HG03108 (cell line): ENCODE results near the gene FAM120A.
"Not testable (repeated sequence)": the region's sequence is repeated elsewhere in the genome, so short reads cannot be mapped to it uniquely, and the experiment has no call there.

Source experiments
- ATAC-seq: cut with Tn5 transposase; IDR thresholded peaks from one replicate; pipeline ENCODE4 v1.9.1; 2021; ENCODE audit warnings: moderate library complexity; ENCODE audit not compliant: unreplicated experiment

The FAM120A gene, protein sequence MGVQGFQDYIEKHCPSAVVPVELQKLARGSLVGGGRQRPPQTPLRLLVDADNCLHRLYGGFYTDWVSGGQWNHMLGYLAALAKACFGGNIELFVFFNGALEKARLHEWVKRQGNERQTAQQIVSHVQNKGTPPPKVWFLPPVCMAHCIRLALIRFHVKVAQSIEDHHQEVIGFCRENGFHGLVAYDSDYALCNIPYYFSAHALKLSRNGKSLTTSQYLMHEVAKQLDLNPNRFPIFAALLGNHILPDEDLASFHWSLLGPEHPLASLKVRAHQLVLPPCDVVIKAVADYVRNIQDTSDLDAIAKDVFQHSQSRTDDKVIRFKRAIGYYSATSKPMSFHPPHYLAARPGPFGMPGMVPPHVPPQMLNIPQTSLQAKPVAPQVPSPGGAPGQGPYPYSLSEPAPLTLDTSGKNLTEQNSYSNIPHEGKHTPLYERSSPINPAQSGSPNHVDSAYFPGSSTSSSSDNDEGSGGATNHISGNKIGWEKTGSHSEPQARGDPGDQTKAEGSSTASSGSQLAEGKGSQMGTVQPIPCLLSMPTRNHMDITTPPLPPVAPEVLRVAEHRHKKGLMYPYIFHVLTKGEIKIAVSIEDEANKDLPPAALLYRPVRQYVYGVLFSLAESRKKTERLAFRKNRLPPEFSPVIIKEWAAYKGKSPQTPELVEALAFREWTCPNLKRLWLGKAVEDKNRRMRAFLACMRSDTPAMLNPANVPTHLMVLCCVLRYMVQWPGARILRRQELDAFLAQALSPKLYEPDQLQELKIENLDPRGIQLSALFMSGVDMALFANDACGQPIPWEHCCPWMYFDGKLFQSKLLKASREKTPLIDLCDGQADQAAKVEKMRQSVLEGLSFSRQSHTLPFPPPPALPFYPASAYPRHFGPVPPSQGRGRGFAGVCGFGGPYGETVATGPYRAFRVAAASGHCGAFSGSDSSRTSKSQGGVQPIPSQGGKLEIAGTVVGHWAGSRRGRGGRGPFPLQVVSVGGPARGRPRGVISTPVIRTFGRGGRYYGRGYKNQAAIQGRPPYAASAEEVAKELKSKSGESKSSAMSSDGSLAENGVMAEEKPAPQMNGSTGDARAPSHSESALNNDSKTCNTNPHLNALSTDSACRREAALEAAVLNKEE

DNA sequence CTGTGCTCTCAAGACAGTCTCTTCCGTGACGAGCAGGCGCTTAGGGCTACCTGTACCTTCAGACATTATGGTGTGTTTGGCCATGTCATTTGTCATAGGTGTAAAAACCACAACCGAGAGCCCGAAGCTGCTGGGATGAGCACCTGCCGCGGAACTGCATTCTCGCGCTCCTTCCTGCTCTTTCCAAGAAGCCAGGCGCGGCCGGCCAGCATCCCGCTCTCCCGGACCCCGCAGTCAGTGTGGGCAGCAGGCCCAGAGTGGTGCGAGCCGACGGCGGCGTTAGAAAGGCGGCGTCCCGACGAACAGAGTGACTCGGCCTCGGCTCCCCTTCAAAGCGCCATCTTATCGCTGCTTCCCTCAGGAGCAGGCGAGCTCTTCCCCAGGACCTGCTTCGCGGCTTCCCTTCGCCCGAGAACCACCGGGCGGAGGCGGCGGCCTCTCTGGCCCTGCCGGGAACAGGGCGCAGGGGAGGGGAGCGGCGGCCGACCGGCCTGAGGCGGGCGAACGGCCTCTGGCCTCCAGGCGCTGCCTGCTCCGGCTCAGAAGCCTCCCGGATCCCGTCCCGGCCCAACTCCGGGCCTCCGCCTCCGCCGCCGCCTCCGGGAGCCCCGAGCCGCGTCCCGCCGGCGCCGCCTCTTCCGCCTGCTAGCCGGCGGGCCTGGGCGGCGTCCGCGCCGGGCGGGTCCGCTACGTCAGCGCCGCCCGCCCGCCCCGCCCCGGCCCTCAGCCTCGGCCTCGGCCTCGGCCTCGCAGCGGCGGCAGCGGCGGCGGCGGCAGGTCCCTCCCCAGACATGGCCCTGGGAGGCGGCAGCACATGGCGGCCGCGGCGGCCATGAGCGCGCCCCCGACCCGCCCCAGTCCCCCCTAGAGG, at the start of gene FAM120A:
Gene FAM120A (plus strand): TSS at position 741 of the 871 bp plus-strand sequence. CDS start 231 bp downstream, outside the sequence.
- ATAC-seq = peak; percentile 49

DNA sequence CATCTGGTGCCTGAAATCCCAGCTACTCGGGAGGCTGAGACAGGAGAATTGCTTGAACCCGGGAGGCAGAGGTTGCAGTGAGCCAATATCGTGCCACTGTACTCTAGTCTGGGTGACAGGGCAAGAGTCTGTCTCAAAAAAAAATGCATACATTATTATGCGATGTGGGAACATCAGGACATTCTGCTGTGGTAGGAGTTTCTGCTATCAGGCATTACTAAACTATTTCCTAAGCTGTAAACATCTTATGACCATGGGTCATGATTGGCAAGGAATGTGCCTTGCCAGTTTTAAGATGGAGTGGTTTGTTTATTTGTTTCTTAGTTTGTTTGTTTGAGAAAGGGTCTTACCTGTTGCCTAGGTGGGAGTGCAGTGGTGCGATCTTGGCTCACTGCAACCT, 45.1 kb upstream of the FAM120A start:
- no peak for ATAC-seq

DNA sequence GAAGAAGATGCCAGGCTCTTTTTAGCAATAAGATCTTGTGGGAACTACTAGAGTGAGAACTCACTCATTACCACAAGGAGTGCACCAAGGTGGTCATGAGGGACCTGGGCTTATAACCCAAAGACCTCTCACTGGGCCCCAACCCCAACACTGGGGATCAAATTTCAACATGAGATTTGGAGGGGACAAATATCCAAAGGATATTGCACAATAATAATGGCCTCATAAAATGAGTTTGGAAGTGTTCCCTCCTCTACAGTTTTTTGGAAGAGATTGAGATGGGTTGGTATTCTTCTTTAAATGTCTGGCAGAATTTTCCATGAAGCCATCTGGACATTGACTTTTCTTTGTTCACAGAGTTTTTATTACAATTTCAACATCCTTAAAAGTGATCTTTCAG, 38.0 kb upstream of the FAM120A start:
- ATAC-seq = no peak

DNA sequence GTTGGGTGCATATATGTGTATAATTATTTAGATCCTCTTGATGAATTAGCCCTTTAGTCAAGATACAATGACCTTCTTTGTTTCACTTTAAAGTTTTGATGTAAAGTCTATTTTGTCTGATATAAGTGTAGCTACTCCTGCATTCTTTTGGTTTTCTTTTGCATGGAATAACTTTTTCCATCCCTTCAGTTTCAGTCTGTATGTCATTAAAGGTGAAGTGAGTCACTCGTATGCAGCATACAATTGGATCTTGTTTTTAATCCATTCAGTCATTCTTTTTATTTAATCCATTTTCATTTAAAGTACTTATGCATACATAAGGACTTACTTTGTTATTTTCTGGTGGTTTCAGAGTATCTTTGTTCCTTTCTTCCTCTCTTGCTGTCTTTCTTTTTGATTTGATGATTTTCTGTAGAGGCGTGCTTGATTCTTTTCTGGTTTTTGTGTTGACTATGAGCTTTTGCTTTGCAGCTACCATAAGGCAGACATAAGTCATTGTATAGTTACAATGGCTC, 36.3 kb upstream of the FAM120A start:
- no peak for ATAC-seq

DNA sequence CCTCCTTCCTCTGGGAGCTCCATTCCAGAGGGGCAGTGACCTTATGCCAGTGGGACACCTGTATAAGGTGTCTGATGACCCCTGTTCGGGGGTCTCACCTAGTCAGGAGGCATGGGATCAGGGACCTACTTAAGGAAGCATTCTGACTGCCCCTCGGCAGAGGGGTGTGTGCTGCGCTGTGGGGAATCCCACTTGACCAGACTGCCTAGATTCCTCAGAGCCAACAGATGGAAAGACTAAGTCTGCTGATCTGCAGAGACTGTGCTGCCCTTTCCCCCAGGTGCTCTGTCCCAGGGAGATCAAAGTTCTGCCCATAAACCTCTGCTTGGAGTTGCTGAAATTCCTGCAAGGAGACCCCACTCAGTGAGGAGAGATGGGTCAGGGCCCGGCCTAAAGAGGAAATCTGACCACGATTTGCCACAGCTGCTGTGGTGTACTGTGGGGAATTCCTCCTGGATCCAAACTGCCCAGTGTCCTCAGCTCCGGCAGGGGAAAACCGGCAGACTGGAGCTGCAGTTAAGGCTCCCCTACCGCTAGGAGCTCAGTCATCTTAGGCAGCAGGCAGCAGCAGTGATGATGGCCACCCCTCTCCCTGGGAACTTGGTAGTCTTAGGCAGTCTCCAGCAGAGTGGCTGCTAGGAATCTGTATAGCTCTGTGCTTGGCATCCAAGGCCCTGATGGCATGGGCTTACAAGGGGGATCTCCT, 34.8 kb upstream of the FAM120A start:
- no peak for ATAC-seq

DNA sequence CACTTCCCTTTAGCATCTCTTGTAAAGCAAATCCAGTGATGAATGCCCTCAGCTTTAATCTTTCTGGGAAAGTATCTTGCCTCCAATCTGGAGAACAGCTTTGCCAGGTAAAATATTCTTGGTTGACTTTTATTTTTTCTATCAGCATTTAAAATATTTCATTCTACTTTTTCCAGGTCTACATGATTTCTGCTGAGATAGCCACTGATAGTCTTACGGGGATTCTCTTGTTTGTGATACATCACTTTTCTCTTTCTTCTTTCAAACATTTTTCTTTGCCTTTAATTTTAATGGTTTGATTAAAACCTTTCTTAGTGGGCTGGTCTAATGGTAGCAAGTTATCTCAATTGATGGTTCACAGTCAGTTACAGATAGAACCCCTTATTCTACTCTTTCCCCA, 33.9 kb upstream of the FAM120A start:
- ATAC-seq = no peak

DNA sequence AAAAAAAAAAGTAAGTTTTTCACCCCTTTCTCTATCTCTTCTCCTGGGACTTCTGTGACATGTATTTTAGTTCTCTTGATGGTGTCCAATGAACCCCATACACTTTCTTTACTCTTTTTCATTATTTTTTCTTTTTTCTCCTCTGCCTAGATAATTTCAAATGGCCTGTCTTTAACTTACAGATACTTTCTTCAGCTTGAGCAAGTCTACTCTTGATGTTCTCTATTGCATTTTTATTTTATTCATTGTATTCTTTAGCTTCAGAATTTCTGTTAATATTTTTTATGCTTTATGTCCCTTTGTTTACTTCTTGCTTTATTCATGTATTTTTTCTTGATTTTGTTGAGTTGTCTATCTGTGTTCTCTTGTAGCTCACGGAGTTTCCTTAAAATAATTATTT, 32.5 kb upstream of the FAM120A start:
- ATAC-seq = no peak

DNA sequence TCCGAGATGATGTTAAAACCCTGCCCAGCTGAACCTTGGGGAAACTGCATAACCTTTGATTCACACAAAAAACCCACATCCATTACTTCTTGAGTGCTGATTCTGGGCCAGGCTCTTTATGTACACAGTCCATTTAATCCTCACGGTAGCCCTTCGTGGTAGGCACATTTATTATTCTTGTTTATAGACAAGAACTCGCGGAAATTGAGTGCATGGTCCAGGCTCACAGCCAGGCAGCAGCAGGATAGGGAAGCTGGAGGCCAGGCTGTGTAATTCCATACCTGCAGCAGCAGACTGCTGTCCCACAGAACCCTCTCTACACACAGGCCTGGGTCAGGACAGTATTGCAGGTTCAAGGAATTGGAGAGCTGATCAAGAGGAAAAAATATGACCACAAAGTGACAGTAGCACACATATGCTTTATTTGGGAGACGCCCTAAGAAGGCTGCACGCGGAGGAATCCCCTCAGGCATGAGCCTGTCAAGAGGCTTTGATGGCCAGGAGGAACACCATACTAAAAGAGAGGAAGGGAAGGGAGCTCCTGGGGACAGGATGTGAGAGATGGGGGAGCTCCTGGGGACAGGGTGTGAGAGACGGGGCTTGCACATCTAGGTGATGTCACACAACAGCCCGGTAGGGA, 28.4 kb upstream of the FAM120A start:
- no peak for ATAC-seq

DNA sequence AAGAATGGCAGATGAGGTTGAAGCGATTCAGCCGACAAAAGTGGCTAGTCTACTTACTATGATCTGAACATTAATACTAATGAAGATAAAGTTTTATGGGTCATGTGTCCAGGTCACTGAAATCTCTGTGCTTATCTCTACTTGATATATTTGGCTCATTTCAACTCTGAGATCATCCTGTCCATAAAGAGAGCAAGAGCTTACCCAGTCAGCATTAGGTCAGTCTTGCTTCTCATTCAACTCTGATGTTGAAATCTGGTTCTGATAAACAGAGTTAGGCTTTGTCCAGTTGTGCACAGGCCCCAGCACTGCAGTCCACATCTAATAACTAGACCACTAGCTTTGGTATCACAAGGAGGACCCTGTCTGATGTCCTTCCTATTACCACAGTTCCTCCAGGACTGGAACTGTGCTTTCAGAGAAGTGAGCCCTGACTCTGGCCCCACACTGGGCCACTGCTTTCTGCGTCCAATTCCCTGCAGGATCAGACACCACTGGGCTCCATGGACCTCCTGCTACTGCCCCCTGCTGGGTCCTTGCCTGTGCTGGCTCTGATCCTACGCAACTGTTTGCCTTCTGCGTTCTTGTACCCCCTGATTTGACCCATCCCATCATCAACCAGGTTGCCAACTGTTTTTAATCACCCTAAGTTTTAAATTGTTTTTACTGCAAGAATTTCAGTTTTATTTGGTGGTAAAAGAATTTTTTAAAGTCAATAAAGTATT, 23.7 kb upstream of the FAM120A start:
- ATAC-seq = no peak

DNA sequence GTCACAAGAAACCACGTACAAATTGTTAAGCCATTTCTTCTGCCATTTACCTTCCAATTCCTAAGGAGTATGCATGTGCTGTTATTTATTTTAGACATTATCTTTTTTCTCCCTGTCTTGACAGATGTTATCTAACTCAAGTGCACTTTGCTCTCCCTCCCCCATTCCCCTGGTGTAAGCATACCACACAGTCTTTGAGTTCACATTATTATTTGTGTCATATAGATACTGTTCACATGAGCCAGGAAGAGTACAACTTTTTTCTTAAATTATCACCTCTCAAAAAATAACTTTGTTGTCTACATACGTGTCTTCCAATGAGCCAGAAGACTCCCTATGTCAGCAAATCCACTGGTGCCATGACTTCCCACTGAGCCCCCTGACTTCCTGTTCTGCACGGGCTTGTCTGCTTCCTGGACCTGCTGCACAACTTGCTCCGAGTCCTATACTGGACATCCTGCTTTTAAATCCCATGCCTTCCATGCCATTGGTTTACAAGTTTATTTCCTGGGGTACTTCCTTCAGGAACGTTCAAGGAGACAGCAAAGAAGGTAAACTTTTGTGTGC, 19.9 kb upstream of the FAM120A start:
- ATAC-seq = no peak

DNA sequence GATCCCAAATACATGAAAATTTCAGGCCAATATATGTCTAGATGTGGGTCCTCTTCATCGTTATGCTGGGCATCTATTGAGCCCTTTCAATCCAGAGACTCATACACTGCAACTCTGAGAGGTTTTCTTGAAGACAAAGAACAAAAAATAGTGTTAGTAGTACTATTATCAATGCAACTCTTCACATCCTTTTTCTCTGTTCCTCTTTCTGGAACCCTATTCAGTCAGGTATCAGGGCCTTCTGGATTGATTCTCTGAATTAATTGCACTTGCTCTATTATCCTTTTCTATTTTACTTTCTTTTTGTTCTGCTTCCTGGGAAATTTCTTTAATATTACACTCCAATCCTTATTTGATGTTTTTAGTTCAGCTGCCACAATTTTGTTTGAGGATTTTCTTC, 18.5 kb upstream of the FAM120A start:
- ATAC-seq = no peak

DNA sequence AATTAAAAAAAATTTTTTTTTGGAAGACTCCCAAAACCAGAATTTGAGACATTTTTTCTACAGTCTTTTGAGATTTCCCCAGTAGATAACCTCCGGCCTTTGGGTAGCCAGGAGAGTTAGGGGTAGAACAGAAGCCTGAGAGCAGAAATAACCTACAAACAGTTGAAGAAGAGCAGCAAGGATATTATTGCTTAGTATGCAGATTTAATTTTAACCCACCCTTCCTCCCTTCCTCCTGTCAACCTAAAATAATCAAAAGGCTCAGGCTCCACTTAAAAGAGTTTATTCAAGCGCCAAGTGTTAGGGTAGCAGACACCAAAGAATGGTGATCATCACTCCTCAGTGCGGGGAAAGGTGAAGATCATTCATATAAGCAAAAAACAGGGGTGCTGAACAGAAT, 17.4 kb upstream of the FAM120A start:
- ATAC-seq = no peak

DNA sequence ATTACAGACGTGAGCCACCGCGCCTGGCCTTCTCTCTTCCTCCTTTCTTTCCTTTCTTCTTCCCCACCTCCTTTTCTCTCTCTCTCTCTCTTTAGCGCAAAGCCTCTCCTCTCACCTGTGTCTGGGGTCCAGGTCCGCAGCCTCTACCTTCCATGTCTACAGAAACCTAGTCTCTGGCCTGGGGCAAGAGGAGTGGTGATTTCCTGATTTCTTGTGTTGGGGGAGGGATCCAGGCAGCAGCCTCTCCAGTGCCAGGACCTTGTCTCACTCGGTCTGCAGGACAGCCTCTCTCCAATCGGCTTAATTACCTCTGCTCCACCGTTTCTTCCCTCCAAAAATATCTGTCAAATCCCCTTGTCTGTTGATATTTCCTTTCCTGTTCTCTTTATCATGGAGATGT, 16.1 kb upstream of the FAM120A start:
- ATAC-seq = no peak

DNA sequence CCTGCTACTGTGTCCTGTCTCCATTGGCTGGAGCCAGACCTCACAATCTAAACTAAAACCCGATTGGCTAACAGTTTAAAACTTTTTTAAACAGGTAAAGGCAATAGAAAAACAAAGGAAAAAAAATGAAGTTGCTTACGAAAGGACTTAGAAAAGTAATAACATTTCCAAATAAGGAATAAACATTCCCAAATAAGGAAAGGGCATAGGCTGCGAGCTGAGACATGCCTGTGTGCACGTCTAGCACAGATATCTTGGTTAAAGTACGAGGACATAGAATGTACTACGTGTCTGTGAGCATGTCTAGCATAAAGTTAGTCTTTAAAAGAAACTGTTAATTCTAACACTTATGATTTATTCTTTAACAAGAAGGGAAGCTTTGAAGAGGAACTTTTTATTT, 15.3 kb upstream of the FAM120A start:
- ATAC-seq = no peak

DNA sequence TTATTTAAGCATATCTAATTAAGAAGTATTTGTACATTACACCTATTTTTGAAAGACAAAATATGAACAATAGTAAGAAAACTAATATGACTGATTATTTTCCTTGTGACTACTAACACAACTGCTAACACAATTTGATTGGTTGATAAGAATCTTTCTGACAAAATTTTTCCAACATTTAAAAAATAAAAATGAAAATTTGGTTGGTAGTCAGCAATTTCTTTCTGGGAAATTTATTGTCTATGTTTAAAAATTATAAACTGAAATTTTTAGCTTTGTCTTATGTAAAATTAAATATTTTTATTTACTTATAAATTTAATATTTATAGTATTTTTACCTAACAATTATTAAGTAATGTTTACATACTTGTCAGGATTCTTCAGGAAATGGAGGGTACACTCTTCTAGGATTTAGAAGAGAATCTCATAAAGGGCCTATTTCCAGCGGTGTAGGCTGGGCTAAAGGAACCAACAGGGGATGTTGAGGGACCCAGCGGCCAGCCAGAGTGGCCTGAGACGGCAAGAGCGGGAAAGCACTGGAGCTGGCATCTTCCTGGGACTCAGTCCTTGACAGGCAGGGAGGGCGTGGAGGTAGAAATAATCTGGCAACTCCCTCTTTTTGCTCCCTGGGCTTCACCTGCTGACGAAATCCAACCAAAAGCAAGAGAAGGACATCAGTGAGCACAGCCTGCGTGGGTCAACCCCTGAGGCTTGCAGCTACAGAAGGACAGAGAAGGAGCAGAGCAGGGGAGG, 14.7 kb upstream of the FAM120A start:
- ATAC-seq = no peak

DNA sequence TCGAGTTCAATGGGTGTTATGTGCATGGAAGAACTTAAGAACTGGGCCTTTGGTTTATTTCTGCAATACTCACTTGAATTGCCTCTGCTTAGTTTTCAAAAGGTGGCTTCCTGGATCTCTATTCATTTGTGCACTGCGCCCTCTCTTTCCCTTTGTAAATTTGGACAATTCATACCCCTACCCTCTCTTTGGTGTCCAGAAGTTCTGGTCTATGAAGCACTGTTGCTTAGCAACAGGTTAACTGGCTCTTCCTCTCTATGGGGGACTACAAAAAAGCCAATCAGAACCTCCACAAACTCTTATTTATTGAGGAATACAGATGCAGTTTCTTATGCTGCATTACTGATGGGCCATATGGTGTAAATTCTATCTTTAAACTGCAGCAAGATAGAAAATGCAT, 13.5 kb upstream of the FAM120A start:
- no peak for ATAC-seq

DNA sequence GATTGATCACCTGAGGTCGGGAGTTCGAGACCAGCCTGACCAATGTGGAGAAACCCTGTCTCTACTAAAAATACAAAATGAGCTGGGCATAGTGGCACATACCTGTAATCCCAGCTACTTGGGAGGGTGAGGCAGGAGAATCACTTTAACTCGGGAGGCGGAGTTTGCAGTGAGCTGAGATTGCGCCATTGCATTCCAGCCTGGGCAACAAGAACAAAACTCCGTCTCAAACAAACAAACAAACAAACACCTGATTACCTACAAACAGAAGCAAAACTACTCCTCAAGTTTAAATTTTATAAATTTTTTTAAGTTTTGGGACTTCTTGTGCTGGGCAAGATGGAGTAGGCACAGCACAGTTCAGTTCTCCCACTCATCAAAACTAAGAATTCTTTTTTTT, 12.2 kb upstream of the FAM120A start:
- ATAC-seq = not testable (repeated sequence)
